Stimulated activated CD8-positive, alpha-beta memory T cell treated with anti-CD3 and anti-CD28 coated beads, Interleukin-7, amount 100 ng/mL, for 24 hours (primary cell): ENCODE results near the gene CCER1.

Experiments used
- DNase-seq: peaks from one replicate; pipeline ENCODE4 v3.0.0-alpha.2; 2020; ENCODE audit warnings: low read depth

Gene CCER1

DNA sequence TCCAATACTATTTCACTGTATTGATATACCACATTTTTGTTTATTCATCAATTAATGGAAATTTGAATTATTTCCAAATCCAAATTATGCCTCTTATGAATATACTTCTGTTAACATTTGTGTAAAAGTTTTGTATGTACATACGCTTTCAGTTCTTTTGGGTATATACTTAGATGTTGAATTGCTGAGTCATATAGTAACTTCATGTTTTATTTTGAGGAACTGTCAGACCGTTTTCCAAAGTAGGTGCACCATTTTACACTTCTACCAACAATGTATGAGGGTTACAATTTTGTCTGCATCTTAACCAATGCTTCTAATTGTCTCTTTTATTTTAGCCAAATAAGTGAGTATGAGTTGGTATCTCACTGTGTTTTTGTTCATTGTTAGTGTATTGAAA is 10.2 kb upstream of the CCER1 start:
- no peak for DNase-seq

DNA sequence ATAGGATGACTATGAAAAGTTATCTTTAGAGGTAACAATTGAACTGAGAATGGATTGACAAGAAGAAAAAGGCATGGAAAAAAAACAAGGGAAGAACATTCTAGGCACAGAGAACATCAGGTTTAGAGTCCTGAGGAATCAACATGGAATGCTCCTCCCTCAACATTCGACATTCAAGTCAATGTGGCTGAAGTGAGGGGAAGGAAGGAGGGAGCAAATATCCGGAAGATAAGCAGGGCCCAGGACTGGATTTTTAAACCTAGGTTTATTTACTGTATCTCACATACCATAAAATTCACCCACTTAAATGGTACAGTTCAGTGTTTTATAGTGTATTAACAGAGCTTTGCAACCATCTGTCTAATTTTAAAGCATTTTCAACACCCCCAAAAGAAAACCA is 9.6 kb upstream of the CCER1 start:
- no peak for DNase-seq

- no peak for DNase-seq
Observed at GRCh38 chr12:90963946-90964345, 9.0 kb upstream of the CCER1 start.

GRCh38 chr12:90961154-90961553 is 6.2 kb upstream of the CCER1 start:
- no peak for DNase-seq

DNA sequence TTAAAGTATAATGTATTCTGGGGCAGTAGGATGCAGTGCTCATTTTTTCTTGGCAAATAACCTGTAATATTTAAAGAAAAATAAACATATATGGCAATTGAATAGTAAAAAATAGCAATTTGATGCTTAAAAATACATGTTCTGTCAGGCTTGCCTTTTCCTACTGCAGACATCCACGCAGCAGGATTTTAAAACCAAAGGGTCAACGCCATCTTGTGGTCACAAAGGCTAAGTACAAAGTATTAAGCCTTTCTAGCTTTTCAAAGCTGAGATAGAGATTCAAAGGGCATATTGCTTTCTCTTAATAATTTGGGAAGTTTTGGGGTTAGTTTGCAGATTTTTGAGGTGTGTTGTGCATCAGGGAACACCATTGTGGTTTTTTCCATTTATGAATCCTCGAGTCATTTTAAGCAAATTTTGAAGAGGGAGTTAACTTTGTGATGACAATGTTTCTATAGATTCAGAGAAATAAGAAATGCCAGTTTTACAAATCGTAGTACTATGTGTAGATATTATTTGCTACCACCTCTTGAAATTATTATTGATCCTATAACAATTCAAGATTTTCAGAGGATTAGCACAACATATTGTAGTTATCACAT is 4.7 kb upstream of the CCER1 start:
- no peak for DNase-seq

DNA sequence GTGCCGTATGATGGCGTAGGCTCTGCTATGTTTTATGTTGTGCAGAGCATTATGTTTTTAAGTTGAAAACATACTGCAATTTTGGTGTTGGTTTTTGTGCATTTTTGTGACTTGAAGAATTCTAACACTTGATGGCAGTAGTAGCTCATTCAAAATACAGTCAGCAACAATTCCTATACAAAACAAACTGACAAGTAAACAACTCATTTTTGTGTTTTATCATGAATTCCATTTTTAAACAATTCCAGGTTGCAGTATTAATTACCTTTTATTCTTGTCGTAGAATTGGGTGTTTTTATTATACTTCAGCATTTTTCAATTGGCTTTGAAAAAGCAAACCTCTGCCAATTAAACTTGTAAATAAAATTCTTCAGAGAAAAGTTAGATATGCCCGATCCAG is 4.1 kb upstream of the CCER1 start:
- DNase-seq = no peak

GRCh38 chr12:90958347-90958746 is 3.4 kb upstream of the CCER1 start:
- DNase-seq = no peak

DNA sequence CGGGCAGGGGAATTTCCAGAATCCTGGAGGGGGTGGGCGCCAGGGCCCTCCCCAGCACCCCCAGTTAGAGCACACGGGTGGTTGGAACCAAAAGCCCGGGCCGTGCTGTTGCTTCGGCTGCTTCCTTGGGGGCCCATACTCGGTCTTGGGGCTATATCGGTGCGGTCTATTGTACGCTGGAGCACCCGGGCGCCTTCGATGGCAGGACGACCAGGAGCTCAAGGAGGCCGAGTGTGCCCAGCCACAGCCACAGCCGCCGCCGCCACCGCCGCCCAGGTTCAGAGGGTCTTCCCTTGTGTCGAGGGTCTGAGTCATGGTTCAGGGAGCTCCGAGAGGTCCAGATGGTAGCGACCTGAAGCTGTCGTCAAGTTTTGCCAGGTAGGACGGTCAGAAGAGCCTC is 548 bp downstream of the CCER1 start:
- DNase-seq = no peak

DNA sequence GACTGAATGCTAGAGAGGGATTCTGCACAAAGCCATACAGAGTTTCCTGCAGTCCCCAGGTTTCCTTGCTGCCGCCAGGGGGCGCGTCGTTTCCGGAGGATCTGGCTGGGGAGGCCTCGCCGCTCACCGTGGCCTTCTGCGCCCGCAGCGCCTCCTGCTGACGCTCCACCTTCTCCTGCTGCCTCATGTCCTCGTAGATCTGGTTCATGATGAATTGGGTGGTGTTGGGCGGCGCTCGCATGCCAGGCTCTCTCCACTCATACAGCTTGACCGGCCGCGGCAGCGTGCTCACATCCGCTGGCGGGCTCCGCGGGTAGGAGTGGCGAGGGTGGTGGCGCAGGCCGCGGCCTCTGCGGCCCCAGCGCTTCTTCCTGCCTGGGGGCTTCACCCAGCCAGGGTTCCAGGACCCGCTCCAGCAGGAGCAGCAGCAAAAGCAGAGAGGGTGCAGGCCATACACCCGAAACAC is 987 bp downstream of the CCER1 start:
- no peak for DNase-seq

DNA sequence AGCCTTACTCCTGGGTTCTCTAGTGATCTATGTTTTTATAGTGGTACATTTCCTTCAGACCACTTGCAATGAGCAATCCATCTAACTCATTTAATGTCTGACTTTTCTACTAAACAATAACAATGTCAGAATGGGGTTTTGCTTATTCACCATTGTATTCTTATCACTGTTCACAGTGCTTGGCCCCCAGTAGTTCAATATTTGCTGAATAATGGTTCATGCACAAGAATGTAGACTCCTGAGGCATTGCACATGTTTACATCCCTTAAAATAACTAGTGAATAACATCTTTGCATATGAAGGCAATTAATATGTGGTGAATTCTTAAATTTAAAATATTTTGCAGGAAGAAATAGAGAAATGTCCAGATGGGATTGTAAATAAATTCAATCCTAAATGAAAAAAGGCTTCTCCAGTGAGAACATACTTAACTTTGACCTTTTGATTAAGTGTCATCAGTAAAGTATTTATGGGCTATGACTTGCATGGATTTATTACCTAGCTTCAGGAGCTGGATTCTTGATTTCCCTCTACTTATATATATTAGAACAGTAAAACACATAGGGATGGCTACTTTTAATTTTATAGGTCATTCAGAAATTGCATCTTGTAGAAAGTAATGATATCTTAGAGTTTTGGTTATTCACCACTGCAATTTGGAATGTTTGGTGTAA is 3.4 kb downstream of the CCER1 start:
- no peak for DNase-seq

DNA sequence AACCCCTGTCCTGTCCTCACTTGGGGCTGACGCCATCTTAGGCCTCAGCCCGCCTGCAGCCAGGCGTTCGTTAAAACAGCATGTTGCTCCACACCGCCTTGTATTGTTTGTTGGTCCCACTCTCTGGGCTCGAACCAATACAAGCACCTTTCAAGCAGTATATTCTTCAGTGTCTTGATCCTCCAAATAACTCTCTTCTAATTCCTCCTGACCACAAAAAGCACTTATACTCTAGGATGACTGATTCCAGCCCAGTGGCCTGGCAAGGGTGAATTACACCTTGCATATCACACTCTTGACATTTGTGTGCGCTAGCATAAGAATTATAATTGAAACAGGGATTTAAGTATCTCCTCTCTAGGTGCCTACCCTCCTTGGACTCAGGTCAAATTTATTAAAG is 7.1 kb downstream of the CCER1 start:
- DNase-seq = no peak

DNA sequence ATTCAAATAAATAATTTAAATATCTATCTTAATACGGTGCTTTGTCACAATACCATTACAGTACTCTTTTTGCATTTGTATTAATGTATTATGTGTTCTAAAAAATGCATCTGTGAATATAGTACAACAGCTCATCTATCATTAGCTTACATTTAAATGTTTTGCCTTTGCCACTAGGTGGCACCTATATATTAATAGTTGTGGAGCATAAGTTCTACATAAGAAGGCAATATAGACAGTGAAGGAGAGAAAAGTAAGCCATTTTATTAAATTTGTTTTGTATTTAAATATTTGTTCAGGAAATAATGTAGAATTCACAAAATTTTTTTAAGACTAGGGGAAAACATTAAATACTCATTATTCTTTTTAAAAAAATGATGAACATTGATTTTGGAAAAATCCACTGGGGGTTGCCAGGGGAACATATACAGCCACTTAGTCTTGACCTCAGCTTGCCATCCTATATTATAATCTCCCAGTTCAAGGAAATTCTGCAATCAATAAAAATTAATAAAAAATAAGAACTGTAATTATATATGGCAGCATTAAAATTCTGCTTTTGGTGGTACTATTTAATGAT is 9.8 kb downstream of the CCER1 start:
- no peak for DNase-seq

GRCh38 chr12:90943255-90943654 is 11.7 kb downstream of the CCER1 start:
- no peak for DNase-seq

DNA sequence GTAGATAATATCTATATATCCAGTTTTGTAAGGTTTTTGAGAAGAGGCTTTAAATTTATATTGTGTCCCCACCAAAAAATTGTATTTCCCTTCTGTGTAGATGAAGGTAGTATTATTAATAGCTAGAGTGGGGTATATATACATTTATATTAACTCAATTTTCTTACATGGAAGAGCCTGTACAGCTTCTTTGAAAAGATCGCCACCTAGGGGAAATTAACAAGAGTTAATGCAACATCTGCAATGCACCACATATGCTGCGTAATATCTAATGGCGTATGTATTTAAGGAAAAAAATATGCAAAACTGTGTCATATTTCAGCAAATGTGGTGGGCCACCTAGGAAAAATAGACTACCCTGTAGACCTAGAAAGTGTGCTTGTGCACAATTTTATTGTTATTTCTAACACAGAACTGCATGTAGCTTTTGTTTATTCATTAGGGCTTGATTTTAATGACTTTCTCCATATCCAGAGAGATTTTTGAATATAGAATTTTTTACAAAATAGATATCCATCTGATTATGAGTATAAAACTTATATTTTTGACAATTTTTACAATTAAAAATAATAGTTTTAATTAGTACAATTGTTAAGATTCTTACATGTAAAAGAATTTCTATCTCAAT is 14.0 kb downstream of the CCER1 start:
- no peak for DNase-seq

- DNase-seq = no peak
Observed at GRCh38 chr12:90939382-90939781, 15.6 kb downstream of the CCER1 start.

DNA sequence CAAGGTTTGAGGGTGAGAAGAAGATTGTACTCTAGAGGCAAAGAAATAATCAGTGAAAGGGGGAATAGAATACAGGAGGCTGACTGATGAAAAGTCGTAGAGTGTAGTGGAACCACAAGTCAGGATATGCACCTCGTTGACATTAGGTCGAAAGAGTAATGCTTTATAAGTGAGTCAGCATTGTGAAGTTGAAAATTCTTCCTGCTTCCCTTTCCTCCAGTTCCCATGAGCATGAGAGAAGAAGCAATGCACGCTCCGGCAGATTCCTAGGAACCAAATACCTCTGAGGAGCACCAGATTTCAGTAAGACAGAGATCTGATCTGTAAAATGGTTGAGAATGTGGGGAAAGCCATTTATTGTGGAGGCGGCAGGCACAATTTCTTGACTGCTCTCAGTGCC is 16.5 kb downstream of the CCER1 start:
- DNase-seq = no peak

DNA sequence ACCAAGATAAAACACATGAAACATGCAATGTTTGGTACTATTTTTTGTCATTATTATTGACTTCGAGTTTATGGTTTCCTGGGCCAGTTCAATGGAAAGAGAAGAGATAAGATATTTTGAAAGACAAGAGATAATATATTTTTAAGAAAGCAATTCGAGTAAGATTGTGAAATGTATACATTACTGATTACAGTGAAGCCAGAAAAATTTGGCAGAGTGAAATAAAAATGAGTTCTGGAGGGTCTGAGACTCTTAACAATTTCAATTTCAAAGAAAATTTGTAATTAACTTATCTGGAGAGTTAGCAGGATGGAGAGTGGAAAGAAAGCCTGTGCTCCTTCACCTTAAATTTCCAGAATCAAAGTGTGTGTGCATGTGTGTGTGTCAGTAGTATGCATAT is 17.3 kb downstream of the CCER1 start:
- no peak for DNase-seq

DNA sequence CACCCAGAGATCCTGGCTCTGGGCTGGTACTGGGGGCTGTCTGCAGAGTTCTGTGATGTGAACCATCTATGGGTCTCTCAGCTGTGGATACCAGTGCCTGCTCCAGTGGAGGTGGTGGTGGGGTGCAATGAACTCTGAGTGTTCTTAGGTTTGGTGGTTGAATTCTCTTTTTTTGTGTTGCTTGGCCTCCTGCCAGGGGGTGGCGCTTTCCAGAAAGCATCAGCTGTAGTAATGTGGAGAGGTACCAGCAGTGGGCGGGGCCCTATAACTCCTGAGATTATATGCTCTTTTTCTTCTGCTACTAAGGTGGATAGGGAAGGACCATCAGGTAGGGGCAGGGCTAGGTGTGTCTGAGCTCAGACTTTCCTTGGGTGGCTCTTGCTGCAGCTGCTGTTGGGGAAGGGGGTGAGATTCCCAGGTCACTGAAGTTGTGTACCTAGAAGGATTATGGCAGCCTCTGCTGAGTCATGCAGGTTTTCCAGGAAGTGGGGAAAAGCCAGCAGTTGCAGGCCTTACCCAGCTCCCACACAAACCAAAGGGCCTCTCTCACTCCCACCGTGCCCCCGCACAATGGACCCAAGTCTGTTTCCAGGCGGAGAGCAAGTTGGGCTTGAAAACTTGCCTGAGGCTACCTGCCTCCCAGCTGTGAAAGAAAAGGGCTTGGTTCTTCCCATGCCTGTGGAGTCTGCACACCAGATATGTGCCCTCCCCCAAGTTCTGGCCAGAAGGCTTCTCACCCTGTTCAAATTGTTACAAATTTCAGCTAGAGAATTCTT is 18.6 kb downstream of the CCER1 start:
- DNase-seq = no peak

DNA sequence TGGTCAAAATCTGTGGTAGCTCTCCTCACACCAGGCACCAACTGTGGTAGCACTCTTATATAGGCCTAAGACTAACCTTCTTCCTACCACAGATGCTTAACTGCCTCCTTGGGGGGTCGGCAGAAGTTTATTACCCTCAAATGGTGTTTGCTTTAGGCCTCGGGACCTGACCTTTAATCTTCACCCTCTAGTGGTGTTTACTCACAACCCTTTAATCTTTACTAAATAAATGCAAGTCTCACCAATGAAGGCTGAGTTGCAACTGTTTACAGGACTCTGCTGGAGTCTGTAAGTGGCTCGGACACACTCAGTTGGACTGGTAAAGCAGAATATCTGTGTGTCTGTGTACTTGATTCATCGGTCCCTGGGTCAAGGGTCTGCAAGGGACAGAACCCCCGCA is 29.4 kb downstream of the CCER1 start:
- no peak for DNase-seq

- DNase-seq = no peak
Observed at GRCh38 chr12:90924406-90924805, 30.6 kb downstream of the CCER1 start.

- no peak for DNase-seq
Observed at GRCh38 chr12:90922145-90922627, 32.8 kb downstream of the CCER1 start.

GRCh38 chr12:90921536-90921935 is 33.4 kb downstream of the CCER1 start:
- no peak for DNase-seq
